BLaER1 treated with 17β-estradiol and CSF1 and Interleukin-3, amounts not matched to agents 10 nM and 100 nM (cell line): Measurements from ENCODE around the gene ATP6V1B1.
A peak's percentile ranks its signal among the peaks of the same experiment; 100 is the strongest.

Experiments
- H3K27ac ChIP-seq, 11 experiments: shearing (Covaris generic); formaldehyde crosslinking; 2 replicates each; pipeline ENCODE4 v1.8.1; 2022
- H3K27me3 ChIP-seq, 11 experiments: shearing (Covaris generic); formaldehyde crosslinking; 2 replicates each; pipeline ENCODE4 v1.8.1; 2022
- H3K36me3 ChIP-seq, 11 experiments: shearing (Covaris generic); formaldehyde crosslinking; 2 replicates each; pipeline ENCODE4 v1.8.1; 2022
- H3K4me1 ChIP-seq, 10 experiments: shearing (Covaris generic); formaldehyde crosslinking; 2 replicates each; pipeline ENCODE4 v1.8.1; 2022
- H3K4me2 ChIP-seq, 11 experiments: shearing (Covaris generic); formaldehyde crosslinking; 2 replicates each; pipeline ENCODE4 v1.8.1; 2022
- H3K4me3 ChIP-seq, 10 experiments: shearing (Covaris generic); formaldehyde crosslinking; 2 replicates each; pipeline ENCODE4 v1.8.1; 2022
- H3K9ac ChIP-seq, 11 experiments: shearing (Covaris generic); formaldehyde crosslinking; 2 replicates each; pipeline ENCODE4 v1.8.1; 2022
- H3K9me3 ChIP-seq, 11 experiments: shearing (Covaris generic); formaldehyde crosslinking; replicated peaks in 1 of 11; 2 replicates each; pipeline ENCODE4 v1.8.1; 2022
- H4K20me1 ChIP-seq, 11 experiments: shearing (Covaris generic); formaldehyde crosslinking; 2 replicates each; pipeline ENCODE4 v1.8.1; 2022
- Cebpa-rat ChIP-seq, 11 experiments: shearing (Covaris generic); IDR thresholded peaks; 2 replicates each; pipeline ENCODE4 v1.8.1; 2022

ATP6V1B1 gene

DNA sequence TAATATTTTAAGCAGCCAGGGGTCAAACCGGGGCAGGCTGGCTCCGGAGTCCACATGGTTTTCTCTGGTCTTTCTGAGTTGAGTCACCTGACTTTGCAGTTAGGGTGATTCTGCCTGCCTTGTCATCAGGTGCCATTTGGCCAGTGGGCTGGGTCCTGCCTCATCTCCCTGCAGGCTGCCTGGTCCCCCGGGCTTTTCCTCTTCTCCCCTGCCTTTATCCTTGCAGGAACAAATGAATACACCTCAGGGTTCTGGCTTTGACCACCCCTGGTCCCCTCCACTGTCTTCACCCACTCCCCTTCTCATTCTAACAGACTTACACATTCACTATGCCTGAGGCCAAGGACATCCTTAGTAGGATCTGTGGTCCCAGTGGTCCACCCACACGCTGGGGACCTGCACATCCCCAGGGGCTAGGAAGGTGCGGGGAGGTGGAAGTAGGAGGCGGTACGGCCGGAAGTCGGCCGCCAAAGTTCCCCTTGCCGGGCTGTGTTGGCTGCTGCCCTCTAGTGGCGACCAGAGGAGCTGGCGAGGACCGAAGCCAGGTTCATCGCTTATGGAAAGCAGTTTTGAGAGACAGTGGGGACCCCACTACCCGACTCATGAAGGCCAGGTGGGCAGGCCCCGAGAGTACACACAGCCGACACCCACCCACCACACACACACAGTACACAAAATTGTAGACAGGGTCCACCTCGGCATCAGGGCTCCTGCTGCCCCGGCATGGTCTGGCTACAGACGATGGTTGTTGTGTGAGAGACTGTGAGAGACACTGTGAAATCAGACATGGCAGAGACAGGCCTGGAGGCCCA is 65.3 kb downstream of the ATP6V1B1 start:
- H3K9ac ChIP-seq = 0 out of 22 replicates have a peak overlapping the region, but pooled peaks of 1 of the 11 experiments have one; percentile 22

DNA sequence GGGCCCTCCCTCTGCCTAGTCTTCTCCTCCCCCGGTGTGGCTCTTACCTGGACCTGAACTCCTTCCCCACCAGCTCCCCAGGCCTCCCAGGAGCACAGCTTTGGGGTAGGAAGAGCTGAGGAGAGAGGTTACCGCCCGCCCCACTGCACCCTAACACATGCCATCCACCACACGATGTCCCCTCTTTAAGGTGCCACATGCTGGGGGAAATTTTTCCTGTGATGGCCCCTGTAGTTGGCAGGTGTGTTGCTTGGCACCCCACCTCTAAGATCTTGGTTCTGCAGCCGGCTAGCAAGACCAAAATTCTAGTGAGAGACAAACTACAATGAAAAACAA is 65.9 kb downstream of the ATP6V1B1 start:
- no peaks in the 10 kb centered on the region for H3K36me3 ChIP-seq
- 0 out of 22 replicates have a peak overlapping the region, but pooled peaks of 1 of the 11 experiments have one; percentile 22 for H3K9ac ChIP-seq
- H3K4me2 ChIP-seq = peak overlapping the region; percentile 28 to 78 (median 56); a peak in 20 of 22 replicates

More for the DNA sequence above, 65.3 kb downstream of the ATP6V1B1 start:
- H3K27ac ChIP-seq = no peak overlapping the region; a peak in 3 of 22 replicates
- peaks cover 13 to 30% (median 26%) of the 10 kb centered on the region in 10 experiments for H3K4me1 ChIP-seq
- H3K9me3 ChIP-seq = no peaks in the 10 kb centered on the region
- H3K4me2 ChIP-seq = peak overlapping the region; percentile 28 to 78 (median 56)
- H3K4me3 ChIP-seq = 0 out of 20 replicates have a peak overlapping the region, but pooled peaks of 1 of the 10 experiments have one; percentile 35
- TF ChIP-seq Cebpa-rat (IDR thresholded peaks at IDR 0.05) = no peak
- H4K20me1 ChIP-seq = no peaks in the 10 kb centered on the region; a peak in 1 of 22 replicates
- H3K36me3 ChIP-seq = no peaks in the 10 kb centered on the region
- H3K27me3 ChIP-seq = no peaks in the 10 kb centered on the region

DNA sequence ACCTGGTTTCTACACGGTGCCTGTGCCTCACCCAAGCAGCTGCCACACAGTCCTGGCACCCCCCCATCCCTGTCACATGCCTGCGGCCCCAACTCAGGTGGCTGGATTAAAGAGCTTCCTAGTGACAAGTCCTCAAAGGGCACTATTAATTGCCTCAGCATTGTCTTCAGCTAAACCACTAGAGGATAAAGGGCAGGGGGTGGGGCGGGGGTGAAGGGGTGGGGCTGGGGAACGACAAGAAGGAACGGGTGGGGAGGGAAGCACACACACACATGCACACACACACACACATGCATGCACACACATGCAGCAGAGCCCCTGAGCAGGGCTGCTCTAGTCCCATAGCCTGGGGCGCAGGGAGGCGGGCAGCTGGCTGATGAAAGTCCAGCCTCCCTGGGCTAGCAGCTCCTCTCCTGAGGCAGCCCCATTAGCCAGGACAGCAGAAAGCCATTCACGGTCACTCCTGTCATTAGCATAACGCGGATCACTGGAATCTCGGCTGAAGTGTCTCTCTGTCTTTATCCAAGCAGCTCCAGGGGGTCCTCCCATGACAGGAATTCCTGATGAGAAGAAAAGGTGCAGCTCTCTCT is 66.4 kb downstream of the ATP6V1B1 start:
- no peaks in the 10 kb centered on the region for H3K9me3 ChIP-seq
- H3K4me1 ChIP-seq = peaks cover 12 to 27% (median 24%) of the 10 kb centered on the region in 10 experiments
- H3K27me3 ChIP-seq = no peaks in the 10 kb centered on the region
- no peak for TF ChIP-seq Cebpa-rat (IDR thresholded peaks at IDR 0.05)
- H3K27ac ChIP-seq = no peak overlapping the region
- H3K9ac ChIP-seq = no peak overlapping the region
- H4K20me1 ChIP-seq = no peaks in the 10 kb centered on the region; a peak in 1 of 22 replicates
- H3K36me3 ChIP-seq = no peaks in the 10 kb centered on the region
- H3K4me3 ChIP-seq = no peak overlapping the region
- peak overlapping the region in 5 of 11 experiments; percentile 34 to 64 (median 56); a peak in 6 of 22 replicates for H3K4me2 ChIP-seq

More for the DNA sequence above, 65.9 kb downstream of the ATP6V1B1 start:
- Histone ChIP-seq H4K20me1 (no peaks in the 10 kb centered on the region; a peak in 1 of 22 replicates), H3K27ac (no peak overlapping the region; a peak in 2 of 22 replicates), H3K27me3 (no peaks in the 10 kb centered on the region), H3K4me3 (no peak overlapping the region), H3K9me3 (no peaks in the 10 kb centered on the region), H3K4me1 (peaks cover 12 to 25% (median 23%) of the 10 kb centered on the region in 10 experiments)
- no peak for TF ChIP-seq Cebpa-rat (IDR thresholded peaks at IDR 0.05)

GRCh38 chr2:71003396-71003795 is 67.7 kb downstream of the ATP6V1B1 start:
- Histone ChIP-seq H3K27me3 (no peaks in the 10 kb centered on the region), H3K27ac (no peak overlapping the region), H3K4me2 (no peak overlapping the region), H3K9me3 (no peaks in the 10 kb centered on the region), H3K4me3 (no peak overlapping the region), H3K4me1 (peaks cover 14 to 32% (median 25%) of the 10 kb centered on the region in 10 experiments), H4K20me1 (no peaks in the 10 kb centered on the region; a peak in 2 of 22 replicates), H3K9ac (no peak overlapping the region), H3K36me3 (no peaks in the 10 kb centered on the region)
- TF ChIP-seq Cebpa-rat (IDR thresholded peaks at IDR 0.05) = no peak

GRCh38 chr2:71003966-71004755 is 68.5 kb downstream of the ATP6V1B1 start:
- no peak overlapping the region for H3K4me2 ChIP-seq

DNA sequence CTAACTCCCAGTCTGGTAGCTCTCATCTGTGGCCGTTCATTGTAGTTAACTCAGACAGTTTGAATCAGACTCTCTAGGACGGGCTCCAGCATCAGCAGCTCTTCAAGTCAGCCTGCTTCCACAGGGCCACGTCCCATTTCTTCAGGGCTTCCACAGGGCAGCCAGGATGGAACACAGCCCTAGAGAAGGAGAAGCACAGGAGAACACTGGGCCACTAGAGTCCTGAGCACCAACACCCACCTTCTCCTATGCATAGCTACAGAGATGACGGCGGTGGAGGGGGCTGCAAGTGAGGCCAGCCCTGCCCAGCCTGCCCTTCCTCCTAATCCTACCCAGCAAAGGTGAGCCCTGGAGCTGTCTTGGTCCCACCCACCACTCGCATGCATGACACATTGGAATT is 69.2 kb downstream of the ATP6V1B1 start:
- TF ChIP-seq Cebpa-rat (IDR thresholded peaks at IDR 0.05) = no peak
- Histone ChIP-seq H3K27me3 (no peaks in the 10 kb centered on the region), H3K36me3 (no peaks in the 10 kb centered on the region), H3K9me3 (no peaks in the 10 kb centered on the region), H3K9ac (no peak overlapping the region), H3K4me2 (no peak overlapping the region), H4K20me1 (no peaks in the 10 kb centered on the region; a peak in 2 of 22 replicates), H3K4me1 (peaks cover 14 to 28% (median 19%) of the 10 kb centered on the region in 10 experiments), H3K27ac (no peak overlapping the region), H3K4me3 (no peak overlapping the region)

More at GRCh38 chr2:71003966-71004755, 68.5 kb downstream of the ATP6V1B1 start:
- no peak overlapping the region for H3K27ac ChIP-seq
- H3K9me3 ChIP-seq = no peaks in the 10 kb centered on the region
- TF ChIP-seq Cebpa-rat (IDR thresholded peaks at IDR 0.05) = no peak
- H4K20me1 ChIP-seq = no peaks in the 10 kb centered on the region; a peak in 2 of 22 replicates
- no peak overlapping the region for H3K9ac ChIP-seq
- H3K4me1 ChIP-seq = peaks cover 17 to 34% (median 25%) of the 10 kb centered on the region in 10 experiments
- H3K27me3 ChIP-seq = no peaks in the 10 kb centered on the region
- H3K36me3 ChIP-seq = no peaks in the 10 kb centered on the region
- H3K4me3 ChIP-seq = no peak overlapping the region

DNA sequence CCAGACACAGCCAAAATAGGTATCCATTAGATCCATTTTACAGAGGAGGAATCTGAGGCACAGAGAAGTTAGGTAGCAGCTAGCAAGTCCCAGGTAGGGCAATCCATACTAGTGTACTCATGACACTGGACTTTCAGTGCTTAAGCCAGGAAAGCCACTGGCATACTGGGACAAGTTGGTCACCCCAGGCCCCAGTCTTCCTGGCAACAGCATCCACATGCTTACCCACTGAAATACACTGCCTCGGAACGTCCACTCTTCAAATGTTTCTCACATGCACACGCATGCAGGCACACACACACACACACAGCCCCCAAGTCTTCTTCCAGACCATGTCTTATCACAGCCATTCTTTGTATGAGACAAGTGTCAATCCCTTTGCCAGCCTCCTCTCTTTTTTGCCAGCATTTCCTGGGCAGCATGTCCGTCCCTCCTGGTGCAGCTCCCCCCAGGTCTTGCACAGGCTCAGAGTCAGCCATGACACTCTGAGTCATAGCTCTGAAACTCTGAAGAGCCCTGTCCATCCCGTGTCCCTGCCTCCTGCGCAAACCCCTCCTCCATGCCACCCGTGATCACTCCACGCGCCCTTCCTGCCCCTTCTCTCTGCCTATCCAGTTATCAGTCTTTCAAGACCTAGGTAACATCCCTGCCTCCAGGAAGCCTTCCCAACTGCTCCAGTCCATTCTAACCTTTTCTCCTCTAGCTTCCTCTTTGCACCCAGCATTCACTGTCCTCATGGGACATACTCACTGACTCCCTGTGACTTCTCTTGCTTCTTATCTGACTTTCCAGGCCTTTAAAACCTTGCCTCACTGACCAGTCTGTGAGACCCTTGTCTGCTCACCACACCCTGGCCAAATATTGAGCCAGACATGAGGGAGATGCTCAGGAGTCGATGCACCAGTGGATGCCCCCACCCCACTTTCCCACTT is 69.8 kb downstream of the ATP6V1B1 start:
- H3K4me2 ChIP-seq = no peak overlapping the region
- H3K9me3 ChIP-seq = no peaks in the 10 kb centered on the region
- no peak overlapping the region for H3K9ac ChIP-seq
- no peaks in the 10 kb centered on the region for H3K36me3 ChIP-seq
- TF ChIP-seq Cebpa-rat (IDR thresholded peaks at IDR 0.05) = no peak
- H3K4me1 ChIP-seq = peaks cover 11 to 28% (median 19%) of the 10 kb centered on the region in 10 experiments; a peak in 19 of 20 replicates
- H3K27me3 ChIP-seq = no peaks in the 10 kb centered on the region
- no peak overlapping the region for H3K4me3 ChIP-seq
- no peak overlapping the region for H3K27ac ChIP-seq
- no peaks in the 10 kb centered on the region; a peak in 2 of 22 replicates for H4K20me1 ChIP-seq

GRCh38 chr2:71006323-71006722 is 70.6 kb downstream of the ATP6V1B1 start:
- H3K36me3 ChIP-seq = no peaks in the 10 kb centered on the region
- peaks cover 4 to 20% (median 12%) of the 10 kb centered on the region in 10 experiments; a peak in 16 of 20 replicates for H3K4me1 ChIP-seq
- H3K4me2 ChIP-seq = no peak overlapping the region
- H3K9ac ChIP-seq = no peak overlapping the region
- no peaks in the 10 kb centered on the region for H3K9me3 ChIP-seq
- no peak for TF ChIP-seq Cebpa-rat (IDR thresholded peaks at IDR 0.05)
- no peak overlapping the region for H3K4me3 ChIP-seq
- H4K20me1 ChIP-seq = no peaks in the 10 kb centered on the region; a peak in 2 of 22 replicates
- H3K27ac ChIP-seq = no peak overlapping the region
- no peaks in the 10 kb centered on the region for H3K27me3 ChIP-seq
